CD14-positive monocyte (primary cell): Measurements from ENCODE around the gene SLC24A2. TPM values are rescaled to one million over a fixed set of nuclear protein-coding genes. Genes with fewer than 3 reads are reported as not detected.

ENCODE experiments used
- DNase-seq, 3 donors: peaks; one replicate each; pipeline ENCODE4 v3.0.0-alpha.2; 2011 to 2022
- H2AFZ ChIP-seq: 2 replicates; pipeline ENCODE4 v1.6.0; 2012; ENCODE audit warnings: mild to moderate bottlenecking, low read depth, low read length, inconsistent platforms; ENCODE audit not compliant: insufficient read depth, poor library complexity, severe bottlenecking
- H3K27ac ChIP-seq, 2 donors: 1 replicate in 1 of 2; 2 replicates in 1 of 2; pipeline ENCODE4 v1.5.1; 2012 to 2013; ENCODE audit warnings: low read length in 2 of 2, control low read depth in 1 of 2, inconsistent platforms in 1 of 2, low read depth in 1 of 2, mild to moderate bottlenecking in 1 of 2
- H3K27me3 ChIP-seq, 2 donors: one replicate each; pipeline versions ENCODE4 v1.6.0 to v1.6.1; 2011 to 2013; ENCODE audit warnings: low read length in 2 of 2; ENCODE audit not compliant: control insufficient read depth in 2 of 2, insufficient read depth in 2 of 2
- H3K36me3 ChIP-seq, 2 donors: replicated peaks in 1 of 2; 1 replicate in 1 of 2; 2 replicates in 1 of 2; pipeline versions ENCODE4 v1.5.1 to v1.6.1; 2012 to 2013; ENCODE audit warnings: low read length in 2 of 2, control low read depth in 1 of 2, inconsistent platforms in 1 of 2, mild to moderate bottlenecking in 1 of 2; ENCODE audit not compliant: insufficient read depth in 2 of 2, control insufficient read depth in 1 of 2
- H3K4me1 ChIP-seq, 2 donors: 1 replicate in 1 of 2; 2 replicates in 1 of 2; pipeline versions ENCODE4 v1.5.1 to v1.6.1; 2012 to 2013; ENCODE audit warnings: low read length in 2 of 2, control low read depth in 1 of 2, inconsistent platforms in 1 of 2, mild to moderate bottlenecking in 1 of 2, moderate library complexity in 1 of 2; ENCODE audit not compliant: insufficient read depth in 2 of 2, control insufficient read depth in 1 of 2
- H3K4me2 ChIP-seq: replicated peaks from 2 replicates; pipeline ENCODE3; 2012; ENCODE audit warnings: low read length, moderate library complexity, mild to moderate bottlenecking; ENCODE audit not compliant: poor library complexity, severe bottlenecking; ENCODE audit errors: extremely low read depth
- H3K4me3 ChIP-seq, 3 experiments: fragments of 200-600 bp in 1 of 3; sonication (generic) in 1 of 3; replicated peaks in 1 of 3; 1 replicate in 2 of 3; 2 replicates in 1 of 3; pipeline ENCODE4 v1.5.1; 2011 to 2013; ENCODE audit warnings: low read length in 3 of 3, mild to moderate bottlenecking in 3 of 3, control low read depth in 2 of 3, low read depth in 2 of 3, inconsistent platforms in 1 of 3, moderate library complexity in 1 of 3
- H3K79me2 ChIP-seq: 2 replicates; pipeline ENCODE4 v1.6.0; 2012; ENCODE audit warnings: mild to moderate bottlenecking, control low read depth, inconsistent platforms, low read length, moderate library complexity; ENCODE audit not compliant: insufficient read depth
- H3K9ac ChIP-seq: 2 replicates; pipeline ENCODE4 v1.6.0; 2017; ENCODE audit warnings: low read length, mild to moderate bottlenecking; ENCODE audit not compliant: insufficient read depth, poor library complexity, severe bottlenecking
- H3K9me3 ChIP-seq, 2 donors: replicated peaks in 1 of 2; 1 replicate in 1 of 2; 2 replicates in 1 of 2; pipeline versions ENCODE4 v1.5.1 to v1.6.1; 2012 to 2013; ENCODE audit warnings: low read length in 2 of 2, control low read depth in 1 of 2; ENCODE audit not compliant: control insufficient read depth in 1 of 2, insufficient read depth in 1 of 2
- H4K20me1 ChIP-seq: 2 replicates; pipeline ENCODE4 v1.6.0; 2012; ENCODE audit warnings: mild to moderate bottlenecking, low read length, control low read depth, moderate library complexity; ENCODE audit not compliant: insufficient read depth
- H3K27ac Mint-ChIP-seq, 7 donors: one replicate each; pipeline ENCODE4 v1.8.0; 2020; ENCODE audit warnings: mild to moderate bottlenecking in 7 of 7, mixed read lengths in 7 of 7, moderate library complexity in 6 of 7, inconsistent platforms in 2 of 7
- H3K27me3 Mint-ChIP-seq, 3 donors: one replicate each; pipeline ENCODE4 v1.8.0; 2021 to 2022; ENCODE audit warnings: low read depth in 3 of 3, mild to moderate bottlenecking in 3 of 3, mixed read lengths in 3 of 3, moderate library complexity in 3 of 3, inconsistent platforms in 1 of 3
- H3K36me3 Mint-ChIP-seq, 2 donors: one replicate each; pipeline ENCODE4 v1.8.0; 2020; ENCODE audit warnings: mixed read lengths in 2 of 2, inconsistent platforms in 1 of 2, mild to moderate bottlenecking in 1 of 2
- H3K4me1 Mint-ChIP-seq: one replicate; pipeline ENCODE4 v1.8.0; 2020; ENCODE audit warnings: mild to moderate bottlenecking, mixed read lengths
- H3K4me3 Mint-ChIP-seq, 2 donors: one replicate each; pipeline ENCODE4 v1.8.0; 2020; ENCODE audit warnings: mild to moderate bottlenecking in 2 of 2, mixed read lengths in 2 of 2, moderate library complexity in 1 of 2
- H3K9me3 Mint-ChIP-seq, 7 donors: one replicate each; pipeline ENCODE4 v1.8.0; 2020 to 2022; ENCODE audit warnings: mixed read lengths in 7 of 7, mild to moderate bottlenecking in 6 of 7, moderate library complexity in 6 of 7, inconsistent platforms in 2 of 7
- CTCF ChIP-seq: fragments of 200-600 bp; IDR thresholded peaks from one replicate; pipeline ENCODE4 v1.8.0; 2022; ENCODE audit warnings: antibody characterized with exemption, mild to moderate bottlenecking
- WGBS: methylation state at CpG from one replicate; pipeline ENCODE4 v1.1.5; 2013; ENCODE audit warnings: missing lambda C conversion rate; ENCODE audit not compliant: insufficient coverage; 5-methylcytosine and 5-hydroxymethylcytosine counted together
- intact Hi-C, 2 donors: fragments of 100-400 bp; cut with micrococcal nuclease; formaldehyde crosslinking; loops; one replicate each; pipeline versions ENCODE4 v1.15.0 to v1.15.1; 2023
- polyA plus RNA-seq, 3 donors: library from polyadenylated mRNA; depleted of rRNA in 1 of 3; unstranded in 2 of 3; stranded (reverse) in 1 of 3; fragments of 300-500 nt in 2 of 3; fragments of >200 nt in 1 of 3; fragmentation: Illumina TruSeq in 2 of 3; gene quantifications; 1 replicate in 2 of 3; 2 replicates in 1 of 3; pipeline ENCODE4 v1.2.3, GENCODE V29; 2012 to 2021

The SLC24A2 gene
- polyA plus RNA-seq, 3 donors = not detected

- H3K9me3 Mint-ChIP-seq = peaks cover 7 to 25% (median 13%) of the 10 kb centered on the region in 7 donors
- 89% methylated on average over 3 of the region's 3 CpGs for WGBS
- TF ChIP-seq CTCF = no peak
- Histone ChIP-seq H3K27me3 (no peaks in the 10 kb centered on the region), H3K79me2 (no peaks in the 10 kb centered on the region), H3K9me3 (peaks cover 10 to 13% of the 10 kb centered on the region in 2 donors), H3K4me2 (no peak overlapping the region), H4K20me1 (no peaks in the 10 kb centered on the region), H3K27ac (no peak overlapping the region), H2AFZ (no peak overlapping the region), H3K36me3 (no peaks in the 10 kb centered on the region), H3K9ac (no peak overlapping the region), H3K4me1 (no peaks in the 10 kb centered on the region), H3K4me3 (no peak overlapping the region)
- H3K27ac Mint-ChIP-seq = no peak overlapping the region
- H3K4me3 Mint-ChIP-seq = no peak overlapping the region
- DNase-seq = no peak
- intact Hi-C loops = no loop called here
- no peaks in the 10 kb centered on the region for H3K36me3 Mint-ChIP-seq
- H3K4me1 Mint-ChIP-seq = no peaks in the 10 kb centered on the region
- H3K27me3 Mint-ChIP-seq = peaks cover 0 to 6% (median 0%) of the 10 kb centered on the region in 3 donors
Observed at GRCh38 chr9:19769213-19769612, 19.6 kb downstream of the SLC24A2 start.

- Mint-ChIP-seq H3K9me3 (peaks cover 7 to 28% (median 13%) of the 10 kb centered on the region in 7 donors), H3K4me1 (no peaks in the 10 kb centered on the region), H3K27ac (no peak overlapping the region), H3K27me3 (peaks cover 0 to 3% (median 0%) of the 10 kb centered on the region in 3 donors), H3K4me3 (no peak overlapping the region), H3K36me3 (no peaks in the 10 kb centered on the region)
- Histone ChIP-seq H3K4me1 (no peaks in the 10 kb centered on the region), H2AFZ (no peak overlapping the region), H3K9ac (no peak overlapping the region), H3K79me2 (no peaks in the 10 kb centered on the region), H3K36me3 (no peaks in the 10 kb centered on the region), H3K4me2 (no peak overlapping the region), H3K4me3 (no peak overlapping the region), H3K9me3 (peaks cover 10 to 13% of the 10 kb centered on the region in 2 donors), H3K27me3 (no peaks in the 10 kb centered on the region), H4K20me1 (no peaks in the 10 kb centered on the region), H3K27ac (no peak overlapping the region)
- 100% methylated on average over 1 of the region's 1 CpG for WGBS
- DNase-seq = no peak
- intact Hi-C loops = no loop called here
- TF ChIP-seq CTCF = no peak
Observed at GRCh38 chr9:19768798-19769197, 20.0 kb downstream of the SLC24A2 start.
